Neuronal stem cell (in vitro differentiated cells): ENCODE measurements around the gene ETV6.
"Not testable (repeated sequence)": the region's sequence is repeated elsewhere in the genome, so short reads cannot be mapped to it uniquely, and the experiment has no call there.

ENCODE experiments used
- DNase-seq: peaks from one replicate; pipeline ENCODE4 v3.0.0-alpha.2; 2013; ENCODE audit warnings: low spot score
- H2AFZ ChIP-seq: one replicate; pipeline ENCODE4 v1.6.1; 2013; ENCODE audit warnings: mild to moderate bottlenecking, low read length, inconsistent platforms
- H2AK5ac ChIP-seq: 2 replicates; pipeline ENCODE4 v1.6.1; 2013; ENCODE audit warnings: low read depth, mild to moderate bottlenecking, inconsistent platforms, low read length, moderate library complexity, mixed read lengths
- H2BK120ac ChIP-seq: 2 replicates; pipeline ENCODE4 v1.6.1; 2013; ENCODE audit warnings: low read depth, mild to moderate bottlenecking, inconsistent platforms, low read length, moderate library complexity, mixed read lengths
- H2BK12ac ChIP-seq: one replicate; pipeline ENCODE4 v1.6.1; 2013; ENCODE audit warnings: low read length, inconsistent platforms
- H2BK15ac ChIP-seq: 2 replicates; pipeline ENCODE4 v1.6.1; 2013; ENCODE audit warnings: mild to moderate bottlenecking, low read length, inconsistent platforms, mixed read lengths
- H2BK5ac ChIP-seq: one replicate; pipeline ENCODE4 v1.6.1; 2013; ENCODE audit warnings: inconsistent platforms, mild to moderate bottlenecking, low read length, moderate library complexity
- H3K14ac ChIP-seq: one replicate; pipeline ENCODE4 v1.6.1; 2013; ENCODE audit warnings: low read length, inconsistent platforms
- H3K18ac ChIP-seq: 2 replicates; pipeline ENCODE4 v1.6.1; 2013; ENCODE audit warnings: low read length, inconsistent platforms
- H3K23ac ChIP-seq: 2 replicates; pipeline ENCODE4 v1.6.1; 2013; ENCODE audit warnings: low read depth, mild to moderate bottlenecking, mixed read lengths, low read length, inconsistent platforms; ENCODE audit not compliant: poor library complexity
- H3K27ac ChIP-seq: replicated peaks from 3 replicates; pipeline ENCODE4 v1.5.1; 2013; ENCODE audit warnings: low read length, inconsistent platforms
- H3K27me3 ChIP-seq, 3 experiments: 2 replicates each; pipeline ENCODE4 v1.6.1; 2013; ENCODE audit warnings: low read length in 3 of 3, mild to moderate bottlenecking in 2 of 3, inconsistent platforms in 1 of 3, low read depth in 1 of 3, mixed read lengths in 1 of 3, moderate library complexity in 1 of 3; ENCODE audit not compliant: control insufficient read depth in 3 of 3, insufficient read depth in 3 of 3
- H3K36me3 ChIP-seq, 2 donors: replicated peaks in 1 of 2; 2 replicates each; pipeline ENCODE4 v1.6.1; 2013; ENCODE audit warnings: low read length in 2 of 2; ENCODE audit not compliant: control insufficient read depth in 2 of 2, insufficient read depth in 2 of 2
- H3K4ac ChIP-seq: 2 replicates; pipeline ENCODE4 v1.6.1; 2013; ENCODE audit warnings: inconsistent platforms, mild to moderate bottlenecking, low read length, moderate library complexity
- H3K4me1 ChIP-seq, 2 donors: 1 replicate in 1 of 2; 2 replicates in 1 of 2; pipeline ENCODE4 v1.6.1; 2013; ENCODE audit warnings: low read length in 2 of 2, low read depth in 1 of 2; ENCODE audit not compliant: control insufficient read depth in 2 of 2, insufficient read depth in 1 of 2
- H3K4me2 ChIP-seq: one replicate; pipeline ENCODE4 v1.6.1; 2013; ENCODE audit warnings: mild to moderate bottlenecking, low read length, inconsistent platforms; ENCODE audit not compliant: insufficient read depth, poor library complexity, severe bottlenecking
- H3K4me3 ChIP-seq, 2 donors: 2 replicates each; pipeline ENCODE4 v1.5.1; 2013; ENCODE audit warnings: low read length in 2 of 2, mild to moderate bottlenecking in 2 of 2, inconsistent platforms in 1 of 2, moderate library complexity in 1 of 2
- H3K79me1 ChIP-seq: one replicate; pipeline ENCODE4 v1.6.1; 2013; ENCODE audit warnings: low read depth, mild to moderate bottlenecking, inconsistent platforms, low read length, moderate library complexity
- H3K9ac ChIP-seq: one replicate; pipeline ENCODE4 v1.6.1; 2013; ENCODE audit warnings: mild to moderate bottlenecking, low read depth, low read length, inconsistent platforms; ENCODE audit not compliant: poor library complexity
- H3K9me3 ChIP-seq, 2 donors: replicated peaks in 1 of 2; 2 replicates each; pipeline versions ENCODE3 to v1.6.1; 2013; ENCODE audit warnings: low read length in 2 of 2, mild to moderate bottlenecking in 2 of 2, inconsistent platforms in 1 of 2, low read depth in 1 of 2, mixed read lengths in 1 of 2, moderate library complexity in 1 of 2; ENCODE audit not compliant: control insufficient read depth in 2 of 2, insufficient read depth in 1 of 2
- H4K8ac ChIP-seq: one replicate; pipeline ENCODE4 v1.6.1; 2013; ENCODE audit warnings: low read depth, mild to moderate bottlenecking, inconsistent platforms, low read length, moderate library complexity
- H4K91ac ChIP-seq: one replicate; pipeline ENCODE4 v1.6.1; 2013; ENCODE audit warnings: low read length, low read depth, mild to moderate bottlenecking, inconsistent platforms; ENCODE audit not compliant: poor library complexity
- WGBS, 2 donors: extraction: QIAGEN DNeasy Blood & Tissue Kit; methylation state at CpG; one replicate each; pipeline ENCODE4 v1.1.7; 2013; ENCODE audit warnings: missing lambda C conversion rate in 2 of 2, mixed read lengths in 1 of 2; ENCODE audit not compliant: insufficient read length in 2 of 2, insufficient replicate concordance in 1 of 2; ENCODE audit errors: extremely low coverage in 2 of 2; 5-methylcytosine and 5-hydroxymethylcytosine counted together

Gene ETV6

GRCh38 chr12:11907625-11908024, 258.2 kb downstream of the ETV6 start:
- Histone ChIP-seq H3K79me1 (no peaks in the 10 kb centered on the region), H3K27me3 (no peaks in the 10 kb centered on the region), H3K9me3 (peaks cover 0 to 8% of the 10 kb centered on the region in 2 donors), H4K91ac (no peak overlapping the region), H2BK15ac (no peak overlapping the region), H3K4me2 (no peak overlapping the region), H4K8ac (no peak overlapping the region), H3K4ac (no peak overlapping the region), H3K4me1 (no peaks in the 10 kb centered on the region), H3K18ac (no peak overlapping the region), H2AFZ (no peak overlapping the region), H3K27ac (no peak overlapping the region), H3K14ac (no peak overlapping the region), H2BK120ac (no peak overlapping the region), H2BK12ac (no peak overlapping the region), H3K4me3 (no peak overlapping the region), H2BK5ac (no peak overlapping the region), H3K36me3 (no peaks in the 10 kb centered on the region), H3K9ac (no peak overlapping the region), H3K23ac (no peak overlapping the region), H2AK5ac (no peak overlapping the region)
- no peak for DNase-seq

- not testable (repeated sequence) for H3K14ac ChIP-seq
Observed at GRCh38 chr12:11909406-11909805, 259.9 kb downstream of the ETV6 start.

GRCh38 chr12:11916113-11916512, 266.6 kb downstream of the ETV6 start:
- Histone ChIP-seq H3K4me1 (no peaks in the 10 kb centered on the region), H2BK12ac (no peak overlapping the region), H2BK120ac (no peak overlapping the region), H4K91ac (no peak overlapping the region), H2AK5ac (no peak overlapping the region), H3K27me3 (peaks cover 0 to 2% (median 0%) of the 10 kb centered on the region in 3 experiments), H2BK15ac (no peak overlapping the region), H3K9ac (no peak overlapping the region), H3K27ac (no peak overlapping the region), H2AFZ (no peak overlapping the region), H3K36me3 (no peaks in the 10 kb centered on the region), H4K8ac (no peak overlapping the region), H3K79me1 (no peaks in the 10 kb centered on the region), H3K14ac (no peak overlapping the region), H3K4me3 (no peak overlapping the region), H3K4ac (no peak overlapping the region), H2BK5ac (no peak overlapping the region), H3K18ac (no peak overlapping the region), H3K4me2 (no peak overlapping the region), H3K23ac (no peak overlapping the region), H3K9me3 (no peaks in the 10 kb centered on the region)
- WGBS, 2 donors = no CpG with 5 or more reads among the region's 1 CpG
- DNase-seq = no peak

More at GRCh38 chr12:11909406-11909805, 259.9 kb downstream of the ETV6 start:
- not testable (repeated sequence) for DNase-seq, H3K4me2 ChIP-seq, H2BK12ac ChIP-seq, H4K91ac ChIP-seq, H4K8ac ChIP-seq, H3K4me1 ChIP-seq, H2BK5ac ChIP-seq, H3K18ac ChIP-seq, H3K36me3 ChIP-seq, H2BK120ac ChIP-seq, H2AFZ ChIP-seq, H3K9ac ChIP-seq, H3K4ac ChIP-seq, H3K79me1 ChIP-seq, H2BK15ac ChIP-seq, H3K4me3 ChIP-seq, H3K9me3 ChIP-seq, H3K27me3 ChIP-seq, H3K27ac ChIP-seq, H2AK5ac ChIP-seq, H3K23ac ChIP-seq
- no CpG with 5 or more reads among the region's 9 CpGs for WGBS, 2 donors

GRCh38 chr12:11916771-11917170, 267.3 kb downstream of the ETV6 start:
- no peak overlapping the region for H2BK5ac ChIP-seq
- H2BK120ac ChIP-seq = no peak overlapping the region
- WGBS, 2 donors = no CpG with 5 or more reads among the region's 1 CpG
- no peak overlapping the region for H2AK5ac ChIP-seq
- no peak overlapping the region for H4K8ac ChIP-seq
- no peak overlapping the region for H2AFZ ChIP-seq
- H3K27ac ChIP-seq = no peak overlapping the region
- H3K4me3 ChIP-seq = no peak overlapping the region
- no peaks in the 10 kb centered on the region for H3K9me3 ChIP-seq
- H3K23ac ChIP-seq = no peak overlapping the region
- no peaks in the 10 kb centered on the region for H3K79me1 ChIP-seq
- H3K36me3 ChIP-seq = no peaks in the 10 kb centered on the region
- no peak overlapping the region for H3K9ac ChIP-seq
- peaks cover 0 to 3% (median 0%) of the 10 kb centered on the region in 3 experiments for H3K27me3 ChIP-seq
- H2BK15ac ChIP-seq = no peak overlapping the region
- H2BK12ac ChIP-seq = no peak overlapping the region
- H3K4ac ChIP-seq = no peak overlapping the region
- H3K4me1 ChIP-seq = no peaks in the 10 kb centered on the region
- H4K91ac ChIP-seq = no peak overlapping the region
- no peak for DNase-seq
- no peak overlapping the region for H3K14ac ChIP-seq
- H3K18ac ChIP-seq = no peak overlapping the region
- no peak overlapping the region for H3K4me2 ChIP-seq
